OCI-M2 (cell line): ENCODE data around the gene ARID2.

Experiments
- DNase-seq: peaks from one replicate; lab custom pipeline; 2025; ENCODE audit not compliant: unreplicated experiment; lab: John Stamatoyannopoulos, UW

Gene ARID2

DNA sequence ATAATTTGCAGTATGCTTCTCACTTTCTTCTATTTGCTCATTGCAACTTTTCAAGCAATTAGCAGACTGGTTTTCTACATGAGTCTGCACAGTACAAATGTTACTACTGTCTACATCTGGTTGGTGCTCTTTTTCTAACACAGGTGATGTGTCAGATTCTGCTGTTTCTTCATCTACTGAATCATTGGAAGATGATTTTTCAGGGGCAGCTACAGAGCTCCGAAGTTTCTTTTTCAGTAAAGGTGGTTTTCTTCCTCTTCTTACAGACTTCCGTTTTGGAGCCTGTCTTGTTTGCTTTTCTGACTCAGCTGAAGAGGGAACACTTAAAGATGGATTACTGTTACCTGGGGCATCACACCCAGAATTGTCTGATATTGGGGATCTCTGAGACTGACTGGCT lies 198.8 kb downstream of the ARID2 start:
- no peak for DNase-seq

DNA sequence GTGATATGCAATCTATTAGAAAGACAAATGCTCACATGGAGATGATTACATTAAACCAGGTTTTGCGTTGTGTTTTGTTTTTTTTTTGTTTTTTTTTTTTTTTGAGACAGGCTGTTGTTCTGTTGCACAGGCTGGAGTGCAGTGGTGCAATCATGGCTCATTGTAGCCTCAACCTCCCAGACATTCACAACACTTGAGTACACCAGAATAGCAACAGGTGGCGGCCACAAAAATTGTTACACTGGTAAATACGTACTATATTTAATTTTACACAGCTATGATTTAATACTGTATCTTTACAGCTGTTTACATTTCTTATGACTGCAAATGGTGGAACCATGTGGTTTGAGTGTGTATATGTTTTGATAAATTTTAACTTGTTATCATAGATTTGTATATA lies 200.9 kb downstream of the ARID2 start:
- DNase-seq, result no peak

DNA sequence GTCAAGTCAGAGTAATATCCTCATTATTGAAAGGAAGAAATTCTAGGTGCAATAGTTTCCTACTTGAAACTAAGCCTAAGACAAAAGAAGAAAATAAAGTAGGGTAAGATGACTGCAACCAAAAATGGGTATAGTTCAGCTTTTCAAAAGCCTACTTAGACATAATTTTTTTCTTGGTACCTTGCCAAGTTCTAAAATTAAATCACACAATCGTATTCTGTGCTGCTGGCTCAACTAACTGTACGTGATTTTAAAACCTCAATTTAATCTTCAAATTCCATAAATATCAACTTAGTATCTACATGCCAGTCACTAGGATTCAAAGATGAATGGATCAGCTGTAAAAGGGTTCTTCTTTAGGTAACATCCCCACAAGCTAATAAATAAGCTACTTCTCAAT lies 204.0 kb downstream of the ARID2 start:
- no peak for DNase-seq

DNA sequence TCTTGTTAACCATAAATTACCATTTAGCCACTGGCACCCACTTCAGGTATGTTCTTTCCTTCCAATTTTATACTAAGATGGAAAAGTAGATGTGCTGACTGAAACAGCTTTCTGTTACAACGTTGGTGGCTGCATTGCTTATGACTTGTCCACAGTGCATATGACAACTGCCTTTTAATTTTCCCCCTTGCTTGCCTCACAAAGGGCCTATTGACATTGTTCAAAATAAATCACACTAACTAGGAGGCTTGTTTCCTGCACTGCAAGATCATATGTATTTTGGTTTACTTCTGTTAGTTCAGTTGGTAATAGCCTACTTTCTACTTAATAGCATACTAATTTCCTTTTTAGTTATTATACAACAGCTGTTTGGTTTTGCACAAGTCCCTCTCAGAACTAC lies 205.4 kb downstream of the ARID2 start:
- no peak for DNase-seq

DNA sequence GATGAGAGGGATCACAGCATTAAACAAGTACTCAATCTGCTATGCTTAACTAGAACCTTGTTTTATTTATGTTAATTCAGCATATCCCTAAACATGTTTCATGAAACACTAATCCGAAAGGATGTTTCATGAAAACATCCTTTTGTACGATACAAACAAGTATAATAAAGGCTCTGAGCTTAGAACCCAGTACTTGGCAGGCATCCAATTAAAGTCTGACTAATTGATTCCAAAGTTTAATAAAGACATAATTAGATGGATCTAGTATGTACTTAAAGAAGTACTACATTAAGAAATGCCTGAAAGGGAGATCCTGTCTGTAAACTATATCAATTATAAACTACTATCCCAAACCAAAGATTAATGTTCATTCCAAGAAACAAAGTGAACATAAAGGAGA lies 209.1 kb downstream of the ARID2 start:
- DNase-seq, result no peak

DNA sequence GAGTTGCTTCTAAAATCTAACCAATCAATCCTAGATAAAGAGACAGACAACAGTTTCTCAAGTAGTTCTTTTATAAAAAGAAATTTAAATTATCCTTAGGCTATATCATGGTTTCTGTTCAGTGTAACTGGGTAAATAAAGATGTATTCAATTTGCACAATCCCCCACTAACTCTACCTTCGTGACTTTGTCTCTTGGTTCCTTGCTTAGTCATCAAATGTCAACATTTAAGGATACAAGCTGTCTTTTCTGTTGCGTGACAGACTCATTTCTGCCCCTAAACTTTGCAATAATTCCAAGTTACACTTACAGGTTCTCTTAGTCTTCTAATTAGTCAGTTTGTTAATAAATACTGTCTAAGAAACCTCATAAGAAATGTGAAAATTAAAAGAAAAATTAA lies 210.3 kb downstream of the ARID2 start:
- DNase-seq, result no peak

DNA sequence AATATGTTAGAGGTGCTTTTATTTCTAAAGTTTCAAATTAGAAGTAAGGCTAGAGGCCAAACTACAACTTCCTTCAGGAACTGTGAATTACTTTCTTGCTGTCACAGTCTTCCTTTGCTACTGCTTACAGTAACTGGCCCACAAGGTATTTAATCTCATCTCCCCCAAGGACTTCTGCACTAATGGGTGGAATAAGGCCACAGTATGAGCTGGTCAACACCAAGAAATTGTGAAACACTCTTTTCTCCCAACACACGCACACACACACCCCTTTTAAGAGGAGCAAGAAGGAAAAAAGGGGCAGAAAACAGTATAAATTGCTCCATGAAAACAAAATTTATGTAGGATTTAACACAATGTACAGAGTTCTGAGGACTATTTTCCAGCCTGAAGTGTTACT lies 215.3 kb downstream of the ARID2 start:
- no peak for DNase-seq

DNA sequence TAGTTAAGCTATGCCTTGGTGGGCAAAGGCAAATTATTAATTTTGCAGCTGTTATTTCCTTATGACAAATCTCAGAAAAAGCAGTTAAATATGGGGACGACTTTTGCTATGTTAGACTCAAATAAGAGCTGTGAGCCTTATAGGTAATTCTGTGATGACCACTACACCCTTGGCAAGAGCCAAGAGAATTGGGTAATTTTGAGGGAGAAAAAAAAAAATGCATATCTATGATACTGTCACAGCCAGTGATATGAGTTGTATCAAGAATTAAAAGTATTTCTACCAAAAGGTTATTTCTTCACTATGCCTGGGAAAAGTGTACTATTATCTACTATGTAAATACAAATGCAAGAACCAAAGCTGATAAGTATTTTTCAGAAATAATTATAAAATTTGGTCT lies 216.9 kb downstream of the ARID2 start:
- DNase-seq, result no peak

DNA sequence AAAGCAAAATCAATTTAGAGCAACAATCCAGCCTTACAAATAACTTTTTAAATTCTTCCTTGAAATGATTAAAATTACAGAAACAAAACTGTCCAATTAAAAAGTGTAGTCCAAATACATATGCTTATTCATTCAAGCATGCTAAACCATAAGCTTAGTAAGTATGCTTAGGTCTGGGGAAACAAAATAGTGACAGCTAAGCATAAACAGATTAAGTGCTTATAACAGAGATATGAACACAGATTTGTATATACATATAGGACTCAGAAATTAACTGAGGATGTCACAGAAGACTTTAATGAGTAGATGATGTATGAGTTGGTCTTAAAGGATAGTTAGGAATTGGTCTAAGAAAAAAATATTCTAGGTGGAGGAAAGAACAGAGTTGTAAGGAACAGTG lies 219.0 kb downstream of the ARID2 start:
- DNase-seq, result no peak
